Suprapubic skin (tissue), 3 donors: ENCODE measurements around the gene PDE9A.

Experiments
- CTCF ChIP-seq, 2 donors: fragments of 200-600 bp in 1 of 2; fragments of 450-650 bp in 1 of 2; sonication (generic) in 1 of 2; IDR thresholded peaks; one replicate each; pipeline ENCODE4 v1.5.1; 2016 to 2019; ENCODE audit warnings: antibody characterized with exemption in 2 of 2, mild to moderate bottlenecking in 1 of 2, moderate library complexity in 1 of 2
- EP300 ChIP-seq: sonication (generic); formaldehyde crosslinking; IDR thresholded peaks from one replicate; pipeline ENCODE4 v1.6.1; 2017; ENCODE audit warnings: antibody characterized with exemption
- POLR2A ChIP-seq, 2 donors: fragments of 450-650 bp; IDR thresholded peaks; one replicate each; pipeline ENCODE4 v1.6.1; 2017; ENCODE audit warnings: antibody characterized with exemption in 2 of 2, mild to moderate bottlenecking in 2 of 2, moderate library complexity in 2 of 2

- TF ChIP-seq CTCF (IDR thresholded peaks at IDR 0.05), result no peak
- TF ChIP-seq EP300, result no peak
- no peak for TF ChIP-seq POLR2A (IDR thresholded peaks at IDR 0.05)
Measured at GRCh38 chr21:42815217-42815616, 161.8 kb downstream of the PDE9A start.
